ENCODE measurements around the gene SCFD2.
"Not testable (repeated sequence)": the region's sequence is repeated elsewhere in the genome, so short reads cannot be mapped to it uniquely, and the experiment has no call there.

Gene SCFD2

GRCh38 chr4:52996261-52997131 is 369.4 kb downstream of the SCFD2 start:
- TF ChIP-seq, protein P1, sequence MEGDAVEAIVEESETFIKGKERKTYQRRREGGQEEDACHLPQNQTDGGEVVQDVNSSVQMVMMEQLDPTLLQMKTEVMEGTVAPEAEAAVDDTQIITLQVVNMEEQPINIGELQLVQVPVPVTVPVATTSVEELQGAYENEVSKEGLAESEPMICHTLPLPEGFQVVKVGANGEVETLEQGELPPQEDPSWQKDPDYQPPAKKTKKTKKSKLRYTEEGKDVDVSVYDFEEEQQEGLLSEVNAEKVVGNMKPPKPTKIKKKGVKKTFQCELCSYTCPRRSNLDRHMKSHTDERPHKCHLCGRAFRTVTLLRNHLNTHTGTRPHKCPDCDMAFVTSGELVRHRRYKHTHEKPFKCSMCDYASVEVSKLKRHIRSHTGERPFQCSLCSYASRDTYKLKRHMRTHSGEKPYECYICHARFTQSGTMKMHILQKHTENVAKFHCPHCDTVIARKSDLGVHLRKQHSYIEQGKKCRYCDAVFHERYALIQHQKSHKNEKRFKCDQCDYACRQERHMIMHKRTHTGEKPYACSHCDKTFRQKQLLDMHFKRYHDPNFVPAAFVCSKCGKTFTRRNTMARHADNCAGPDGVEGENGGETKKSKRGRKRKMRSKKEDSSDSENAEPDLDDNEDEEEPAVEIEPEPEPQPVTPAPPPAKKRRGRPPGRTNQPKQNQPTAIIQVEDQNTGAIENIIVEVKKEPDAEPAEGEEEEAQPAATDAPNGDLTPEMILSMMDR (IDR thresholded peaks at IDR 0.05; ENCODE audit: extremely low read depth, missing control alignments): no peak
- DNase-seq (ENCODE audit: low spot score): no peak

DNA sequence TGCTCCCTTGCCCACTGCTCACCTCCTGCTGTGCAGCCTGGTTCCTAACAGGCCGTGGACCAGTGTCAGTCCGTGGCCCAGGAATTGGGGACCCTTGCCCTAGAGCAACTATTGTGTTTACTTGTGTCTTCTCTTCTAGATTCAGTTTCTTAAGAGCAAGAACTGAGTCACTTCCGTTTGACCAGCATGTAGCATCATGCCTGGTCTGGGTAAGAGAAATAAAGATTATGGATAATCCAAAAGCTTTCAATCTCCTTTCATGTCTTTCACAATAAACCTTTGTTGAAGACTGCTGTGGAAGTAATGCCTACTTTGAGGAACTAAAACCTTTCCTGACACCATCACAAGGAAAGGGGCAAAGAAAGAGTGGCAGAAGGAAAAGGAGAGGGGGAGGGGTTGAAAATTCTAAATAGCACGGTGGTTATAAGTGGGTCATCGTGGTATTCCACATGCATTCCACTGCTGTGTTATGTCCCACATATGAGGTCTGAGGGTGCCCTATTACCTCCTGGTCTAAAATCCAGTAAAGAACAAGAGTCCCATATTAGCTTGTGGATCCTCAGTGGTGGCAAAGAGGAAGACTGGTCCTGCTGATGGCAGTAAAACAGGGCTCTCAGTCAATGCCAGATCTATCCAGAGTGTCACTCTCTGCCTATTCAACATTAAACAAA is 370.4 kb downstream of the SCFD2 start:
- DNase-seq (ENCODE audit: low spot score): no peak
- TF ChIP-seq, protein P1 (IDR thresholded peaks at IDR 0.05; ENCODE audit: extremely low read depth, missing control alignments): no peak

DNA sequence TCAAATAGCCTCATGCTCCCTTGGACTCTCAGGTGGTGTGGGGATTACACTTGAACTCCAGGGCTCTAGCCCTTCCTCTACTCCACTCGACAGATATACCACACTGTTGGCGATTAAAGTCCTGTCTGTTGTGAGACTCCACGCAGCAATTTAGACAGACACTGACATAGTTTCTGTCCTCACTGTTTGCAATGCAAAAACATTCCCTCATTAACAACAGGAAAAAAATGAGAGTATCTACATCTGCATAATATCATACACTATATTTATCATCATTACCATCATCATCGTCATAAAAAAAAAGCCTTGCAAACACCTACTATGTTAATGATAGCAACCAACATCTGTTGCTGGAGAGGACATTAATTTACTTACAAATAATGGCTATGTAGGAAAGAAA is 371.3 kb downstream of the SCFD2 start:
- no peak for DNase-seq (ENCODE audit: low spot score)

GRCh38 chr4:52993771-52994170 is 372.1 kb downstream of the SCFD2 start:
- TF ChIP-seq, protein P1 (IDR thresholded peaks at IDR 0.05; ENCODE audit: extremely low read depth, missing control alignments): no peak
- DNase-seq (ENCODE audit: low spot score): no peak

More for the DNA sequence above, 371.3 kb downstream of the SCFD2 start:
- TF ChIP-seq, protein P1 (IDR thresholded peaks at IDR 0.05; ENCODE audit: extremely low read depth, missing control alignments): no peak

GRCh38 chr4:52992551-52992950 is 373.3 kb downstream of the SCFD2 start:
- not testable (repeated sequence) for DNase-seq (ENCODE audit: low spot score)

DNA sequence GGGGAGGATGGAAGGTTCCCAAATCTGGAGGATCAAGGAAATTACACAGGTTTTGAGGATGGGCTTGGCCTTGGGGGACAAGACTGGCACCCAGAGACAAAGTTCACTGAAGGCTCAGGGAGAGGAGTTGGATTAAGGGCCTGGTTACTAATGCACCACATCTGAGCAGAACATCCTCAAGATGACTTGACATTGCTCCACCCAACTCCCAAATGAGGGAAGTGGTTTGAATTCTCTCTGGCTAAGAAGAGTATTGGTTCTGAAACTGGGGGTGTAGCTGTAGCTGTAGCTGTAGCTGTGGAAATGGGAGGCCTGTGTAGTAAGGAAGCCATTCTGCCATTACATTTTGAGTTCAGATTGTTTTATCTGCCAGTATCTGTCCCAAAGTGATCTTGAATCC is 374.4 kb downstream of the SCFD2 start:
- DNase-seq (ENCODE audit: low spot score): no peak
- TF ChIP-seq, protein P1 (IDR thresholded peaks at IDR 0.05; ENCODE audit: extremely low read depth, missing control alignments): no peak

DNA sequence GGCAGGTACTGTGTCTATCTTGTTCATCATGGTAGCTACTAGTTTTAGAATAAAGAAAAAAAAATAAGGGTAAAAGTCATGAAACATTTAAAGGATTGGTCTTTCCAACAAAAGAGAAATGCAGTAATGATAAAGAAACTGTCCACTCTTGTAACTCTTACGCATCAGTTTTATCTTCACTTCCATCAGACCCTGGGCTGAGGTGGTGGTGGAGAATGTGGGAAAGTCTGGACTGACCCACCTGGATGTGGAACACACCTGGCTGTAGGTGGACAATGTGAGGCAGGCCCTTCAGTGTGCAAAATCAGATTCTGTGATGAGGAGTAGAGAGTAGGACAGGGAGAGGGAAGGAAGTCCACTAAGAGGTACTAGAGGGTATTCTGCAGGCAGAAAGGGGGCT is 375.2 kb downstream of the SCFD2 start:
- DNase-seq (ENCODE audit: low spot score): no peak
- TF ChIP-seq, protein P1 (IDR thresholded peaks at IDR 0.05; ENCODE audit: extremely low read depth, missing control alignments): no peak
